Stimulated activated CD4-positive, alpha-beta T cell treated with anti-CD3 and anti-CD28 coated beads, Interleukin-12 subunit alpha, Interleukin-12 subunit beta, amount 100 ng/mL, for 24 hours (primary cell): ENCODE results near the gene SLC8A1.
A peak's percentile ranks its signal among the peaks of the same experiment; 100 is the strongest.

ENCODE experiments used
- DNase-seq, 2 experiments: peaks; one replicate each; pipeline ENCODE4 v3.0.0-alpha.2; 2020; ENCODE audit warnings: low read depth in 2 of 2

SLC8A1 gene

GRCh38 chr2:40274270-40274669 is 177.6 kb downstream of the SLC8A1 start:
- no peak for DNase-seq

- DNase-seq = no peak
Measured at GRCh38 chr2:40273734-40274182, 178.1 kb downstream of the SLC8A1 start.

- no peak for DNase-seq
Measured at GRCh38 chr2:40271094-40271493, 180.8 kb downstream of the SLC8A1 start.

GRCh38 chr2:40270372-40270771 is 181.5 kb downstream of the SLC8A1 start:
- DNase-seq = no peak

- no peak for DNase-seq
Measured at GRCh38 chr2:40268566-40268965, 183.3 kb downstream of the SLC8A1 start.

- no peak for DNase-seq
Measured at GRCh38 chr2:40266201-40266600, 185.7 kb downstream of the SLC8A1 start.

GRCh38 chr2:40265602-40266001 is 186.3 kb downstream of the SLC8A1 start:
- DNase-seq = no peak

GRCh38 chr2:40261042-40261441 is 190.8 kb downstream of the SLC8A1 start:
- DNase-seq = no peak

GRCh38 chr2:40260437-40260836 is 191.5 kb downstream of the SLC8A1 start:
- DNase-seq = no peak

- DNase-seq = no peak
Measured at GRCh38 chr2:40259900-40260299, 192.0 kb downstream of the SLC8A1 start.

- no peak for DNase-seq
Measured at GRCh38 chr2:40258135-40258457, 193.8 kb downstream of the SLC8A1 start.

- DNase-seq = no peak
Measured at GRCh38 chr2:40257340-40258134, 194.4 kb downstream of the SLC8A1 start.

- no peak for DNase-seq
Measured at GRCh38 chr2:40256649-40257048, 195.2 kb downstream of the SLC8A1 start.

GRCh38 chr2:40256008-40256407 is 195.9 kb downstream of the SLC8A1 start:
- DNase-seq = no peak

- no peak for DNase-seq
Measured at GRCh38 chr2:40255103-40255502, 196.8 kb downstream of the SLC8A1 start.

GRCh38 chr2:40254611-40255010 is 197.3 kb downstream of the SLC8A1 start:
- DNase-seq = no peak

GRCh38 chr2:40251137-40251536 is 200.8 kb downstream of the SLC8A1 start:
- DNase-seq = no peak

- no peak for DNase-seq
Measured at GRCh38 chr2:40249577-40249976, 202.3 kb downstream of the SLC8A1 start.

- no peak for DNase-seq
Measured at GRCh38 chr2:40248294-40248693, 203.6 kb downstream of the SLC8A1 start.

GRCh38 chr2:40244675-40245074 is 207.2 kb downstream of the SLC8A1 start:
- DNase-seq = peak in 1 of 2 experiments; percentile 0

- DNase-seq = no peak
Measured at GRCh38 chr2:40244251-40244650, 207.6 kb downstream of the SLC8A1 start.

GRCh38 chr2:40243581-40244187 is 208.2 kb downstream of the SLC8A1 start:
- no peak for DNase-seq

- DNase-seq = no peak
Measured at GRCh38 chr2:40242315-40242714, 209.6 kb downstream of the SLC8A1 start.

- no peak for DNase-seq
Measured at GRCh38 chr2:40240070-40240469, 211.8 kb downstream of the SLC8A1 start.
